HG02870 (cell line): Measurements from ENCODE around the gene OR4F17.
"Not testable (repeated sequence)": the region's sequence is repeated elsewhere in the genome, so short reads cannot be mapped to it uniquely, and the experiment has no call there.

Experiments
- ATAC-seq: cut with Tn5 transposase; IDR thresholded peaks from one replicate; pipeline ENCODE4 v1.9.1; 2021; ENCODE audit warnings: mild to moderate bottlenecking, moderate library complexity; ENCODE audit not compliant: unreplicated experiment

Gene OR4F17

GRCh38 chr19:106804-107203 is at the start of gene OR4F17:
TSS of gene OR4F17 (plus strand) at chr19:107104. CDS start at chr19:110679, 3,575 bp downstream.
- ATAC-seq: not testable (repeated sequence)

GRCh38 chr19:70793-71192 is 36.1 kb upstream of the OR4F17 start:
- not testable (repeated sequence) for ATAC-seq

GRCh38 chr19:82864-83263 is 24.0 kb upstream of the OR4F17 start:
- not testable (repeated sequence) for ATAC-seq

- not testable (repeated sequence) for ATAC-seq
These were observed 23.3 kb upstream of the OR4F17 start for GRCh38 chr19:83626-84025.

- ATAC-seq: not testable (repeated sequence)
These were observed 16.2 kb upstream of the OR4F17 start for GRCh38 chr19:90678-91077.

GRCh38 chr19:94794-95193 is 12.1 kb upstream of the OR4F17 start:
- not testable (repeated sequence) for ATAC-seq

- ATAC-seq: not testable (repeated sequence)
These were observed 9.3 kb upstream of the OR4F17 start for GRCh38 chr19:97647-98046.

GRCh38 chr19:120443-121140 is 13.7 kb downstream of the OR4F17 start:
- ATAC-seq: not testable (repeated sequence)
